RWPE1 (cell line): ENCODE data around the gene NKIRAS2.

Source experiments
- CTCF ChIA-PET: fragments of 350-600 bp; sonication (Branson Sonifier 250); formaldehyde crosslinking; extraction: SDS; loops from one replicate; lab custom pipeline; 2021; lab: Yijun Ruan, JAX
- POLR2A ChIA-PET: fragments of 400-600 bp; formaldehyde crosslinking; extraction: SDS; loops from one replicate; lab custom pipeline; 2020; ENCODE audit warnings: antibody characterized with exemption; ENCODE audit not compliant: low non-redundant PET; lab: Yijun Ruan, JAX
- DNase-seq: peaks from one replicate; pipeline ENCODE4 v3.0.0; 2012; ENCODE audit warnings: low spot score
- H3K27ac ChIP-seq: fragments of 450-650 bp; 2 replicates; pipeline ENCODE4 v1.5.1; 2017
- TF ChIP-seq, protein P1 (sequence below): fragments of 450-650 bp; conservative IDR thresholded peaks from 2 replicates; pipeline ENCODE4 v1.5.1; 2017; ENCODE audit warnings: low read depth, mild to moderate bottlenecking

Gene NKIRAS2

DNA sequence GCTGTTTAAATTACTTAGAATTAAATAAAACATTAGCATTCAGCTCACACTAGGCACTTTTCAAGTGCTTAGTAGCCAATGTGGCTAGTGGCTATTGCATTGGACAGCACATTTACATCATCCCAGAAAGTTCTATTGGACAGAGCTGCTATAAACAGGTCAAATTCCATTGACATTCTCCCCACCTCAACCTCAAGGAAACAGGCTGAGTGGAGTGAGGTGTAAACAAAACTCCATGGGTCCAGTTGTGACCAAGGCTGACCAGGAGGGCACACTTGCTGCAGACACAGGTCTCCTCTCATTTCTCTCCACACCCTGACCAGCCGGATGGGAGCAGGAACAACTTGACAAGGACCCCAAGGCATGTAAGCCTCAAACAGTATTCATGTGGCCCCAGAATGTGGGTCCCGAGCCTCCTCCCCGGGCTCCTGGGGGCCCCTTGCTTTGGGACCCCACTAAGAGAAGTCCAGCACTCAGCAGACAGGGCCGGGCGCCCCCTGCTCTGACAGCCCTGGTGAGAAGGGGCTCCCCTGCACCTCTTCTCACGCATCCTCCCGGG, 30.0 kb downstream of the NKIRAS2 start:
- ChIA-PET POLR2A (no interaction called here), CTCF (interaction anchor here (0.6 to 1.2 kb wide), 3 partner anchors 18 to 324 kb away, joined by 3 to 4 read pairs (median 4); no protein-coding TSS in a partner anchor)
- no peak for DNase-seq
- 0 out of 2 replicates have a peak overlapping the region, but pooled peaks have one; percentile 12 for H3K27ac ChIP-seq
- TF ChIP-seq, protein P1, sequence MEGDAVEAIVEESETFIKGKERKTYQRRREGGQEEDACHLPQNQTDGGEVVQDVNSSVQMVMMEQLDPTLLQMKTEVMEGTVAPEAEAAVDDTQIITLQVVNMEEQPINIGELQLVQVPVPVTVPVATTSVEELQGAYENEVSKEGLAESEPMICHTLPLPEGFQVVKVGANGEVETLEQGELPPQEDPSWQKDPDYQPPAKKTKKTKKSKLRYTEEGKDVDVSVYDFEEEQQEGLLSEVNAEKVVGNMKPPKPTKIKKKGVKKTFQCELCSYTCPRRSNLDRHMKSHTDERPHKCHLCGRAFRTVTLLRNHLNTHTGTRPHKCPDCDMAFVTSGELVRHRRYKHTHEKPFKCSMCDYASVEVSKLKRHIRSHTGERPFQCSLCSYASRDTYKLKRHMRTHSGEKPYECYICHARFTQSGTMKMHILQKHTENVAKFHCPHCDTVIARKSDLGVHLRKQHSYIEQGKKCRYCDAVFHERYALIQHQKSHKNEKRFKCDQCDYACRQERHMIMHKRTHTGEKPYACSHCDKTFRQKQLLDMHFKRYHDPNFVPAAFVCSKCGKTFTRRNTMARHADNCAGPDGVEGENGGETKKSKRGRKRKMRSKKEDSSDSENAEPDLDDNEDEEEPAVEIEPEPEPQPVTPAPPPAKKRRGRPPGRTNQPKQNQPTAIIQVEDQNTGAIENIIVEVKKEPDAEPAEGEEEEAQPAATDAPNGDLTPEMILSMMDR: no peak

DNA sequence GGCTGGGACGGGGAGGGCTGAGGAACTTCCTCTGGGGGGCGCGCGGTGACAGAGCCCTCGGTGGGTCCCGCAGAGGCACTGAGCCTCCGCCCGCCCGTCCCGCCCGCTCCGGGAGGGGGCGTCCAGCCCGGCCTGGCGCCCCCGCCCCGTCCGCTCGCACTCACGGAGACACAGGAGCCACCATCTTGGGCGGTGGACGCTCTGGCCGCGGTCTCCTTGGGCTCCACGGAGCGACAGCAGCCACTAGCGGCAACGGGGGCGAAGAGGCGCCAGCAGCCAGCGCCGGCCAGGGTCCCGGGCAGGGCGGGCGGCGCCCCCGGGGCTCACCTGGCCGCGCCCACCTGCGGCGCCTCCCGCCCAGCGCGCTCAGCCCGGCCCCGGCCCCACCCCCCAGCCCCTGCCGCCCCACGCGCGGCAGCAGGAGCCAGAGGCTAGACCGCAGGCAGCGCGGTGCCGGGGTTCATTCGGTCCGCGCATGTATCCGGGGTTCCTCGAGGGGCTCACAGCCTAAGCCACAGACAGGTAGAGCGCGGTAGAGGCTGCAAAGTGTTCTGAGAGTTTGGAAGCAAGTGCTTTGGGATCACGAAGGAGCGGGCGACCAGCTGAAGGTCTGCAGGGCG, 30.6 kb downstream of the NKIRAS2 start, which contains the start of gene C17orf113:
Gene C17orf113 (minus strand): TSS at position 209 of the 620 bp plus-strand sequence. CDS start 7,225 bp downstream, outside the sequence.
- TF ChIP-seq, protein P1: peak; percentile 69
- POLR2A ChIA-PET: interaction anchor here (0.6 kb wide), 1 partner anchor 8 kb away, joined by 5 read pairs; no protein-coding TSS in a partner anchor
- peak; percentile 55 for DNase-seq
- CTCF ChIA-PET: interaction anchor here (0.8 to 1.5 kb wide), 3 partner anchors 17 to 50 kb away, joined by 3 read pairs; partner anchors contain the start of gene NKIRAS2
- 0 out of 2 replicates have a peak within 1 kb of the TSS, but pooled peaks have one; percentile 12 for H3K27ac ChIP-seq

DNA sequence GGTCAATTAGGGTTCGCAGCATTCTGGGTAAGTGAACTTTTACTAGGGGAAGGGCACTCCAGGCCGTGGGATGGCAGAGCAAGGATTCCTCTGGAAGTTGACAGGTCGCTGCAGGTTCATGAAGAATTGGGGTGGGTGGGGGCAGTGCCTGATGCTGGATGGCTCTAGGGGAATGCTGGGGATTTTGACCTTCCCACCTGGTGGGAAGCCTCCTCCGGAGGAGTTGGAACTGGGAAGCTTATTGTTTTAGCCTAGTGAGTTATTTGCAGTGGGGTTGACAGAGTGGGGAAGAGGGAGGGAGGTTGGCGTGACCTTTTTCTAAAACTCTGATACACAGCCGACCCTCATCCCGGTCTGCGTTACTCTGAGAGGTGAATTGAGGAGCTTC, 31.1 kb downstream of the NKIRAS2 start:
- ChIA-PET CTCF (interaction anchor here (0.6 to 1.5 kb wide), 4 partner anchors 17 to 49 kb away, joined by 3 to 6 read pairs (median 3); partner anchors contain the start of gene NKIRAS2), POLR2A (interaction anchor here (0.6 kb wide), 1 partner anchor 8 kb away, joined by 5 read pairs; no protein-coding TSS in a partner anchor)
- no peak overlapping the region for H3K27ac ChIP-seq

DNA sequence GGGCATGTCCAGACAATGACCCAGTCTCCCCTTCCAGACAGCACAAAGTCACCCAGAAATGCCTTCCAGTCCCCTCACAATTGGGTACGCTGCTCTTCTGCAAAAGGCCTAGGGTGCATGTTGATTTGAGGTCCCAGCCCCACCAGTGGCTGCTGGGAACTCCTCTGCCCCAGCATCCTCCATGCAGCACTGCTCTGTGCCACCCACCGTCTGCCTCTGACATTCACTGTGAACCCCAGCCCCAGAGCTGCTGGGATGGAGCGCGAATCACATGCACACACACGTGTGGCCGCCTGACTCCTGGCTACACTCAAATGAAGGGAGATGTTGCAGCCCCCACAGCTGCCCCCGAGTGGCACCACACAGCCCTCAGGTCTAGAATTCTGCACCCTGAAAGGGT, 31.8 kb downstream of the NKIRAS2 start:
- H3K27ac ChIP-seq: no peak overlapping the region
- no peak for DNase-seq
- TF ChIP-seq, protein P1: no peak
- ChIA-PET CTCF (interaction anchor here (0.6 to 1.5 kb wide), 4 partner anchors 16 to 49 kb away, joined by 3 to 6 read pairs (median 3); partner anchors contain the start of gene NKIRAS2), POLR2A (no interaction called here)

More for the DNA sequence above, 31.1 kb downstream of the NKIRAS2 start:
- TF ChIP-seq, protein P1: no peak
- DNase-seq: no peak

DNA sequence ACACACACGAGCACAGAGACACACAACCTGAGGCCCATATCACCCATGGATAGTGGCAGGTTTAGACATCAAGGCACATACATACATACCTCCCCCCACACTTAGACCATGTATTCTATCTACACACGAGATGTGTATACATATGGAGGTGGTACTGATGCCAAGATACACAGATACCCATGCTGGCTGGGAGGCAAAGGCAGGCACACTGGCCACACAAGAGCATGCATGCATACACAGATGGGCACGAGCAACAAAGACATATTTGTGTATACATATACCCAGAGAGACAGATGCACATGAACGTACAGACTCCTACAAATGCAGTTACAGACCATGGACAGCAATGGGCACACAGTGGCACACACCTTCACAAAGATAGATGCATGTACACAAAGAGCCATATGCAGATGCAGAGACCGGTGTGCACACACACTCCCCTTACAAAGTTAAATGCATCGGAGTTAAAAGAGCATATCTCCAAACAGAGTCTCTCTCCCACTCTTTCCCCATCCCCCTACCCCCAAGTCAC, 32.5 kb downstream of the NKIRAS2 start:
- POLR2A ChIA-PET: no interaction called here
- DNase-seq: no peak
- CTCF ChIA-PET: interaction anchor here (1.0 kb wide), 1 partner anchor 15 kb away, joined by 3 read pairs; no protein-coding TSS in a partner anchor
- H3K27ac ChIP-seq: no peak overlapping the region
- TF ChIP-seq, protein P1: no peak
